Erythroblast (primary cell): Measurements from ENCODE around the gene FAM32A.

Experiments used
- GATA1 ChIP-seq: IDR thresholded peaks from 2 replicates; pipeline ENCODE4 v1.6.1; 2011; ENCODE audit warnings: low read depth, mild to moderate bottlenecking, control low read depth, low read length, moderate library complexity
- POLR2A ChIP-seq: IDR thresholded peaks from 2 replicates; pipeline ENCODE4 v1.6.1; 2011; ENCODE audit warnings: mild to moderate bottlenecking, low read length

- no peak for TF ChIP-seq POLR2A
- TF ChIP-seq GATA1, result no peak
These were observed 15.1 kb downstream of the FAM32A start for GRCh38 chr19:16200038-16201010.
